Nephron progenitor cell (in vitro differentiated cells): ENCODE data around the gene CDKN2B-AS1.

Experiments used
- DNase-seq: peaks from one replicate; pipeline ENCODE4 v3.0.0; 2021
- H3K27ac Mint-ChIP-seq: 2 replicates; pipeline ENCODE4 v1.8.0; 2021; ENCODE audit warnings: mild to moderate bottlenecking, moderate library complexity, mixed read lengths
- H3K27me3 Mint-ChIP-seq: 2 replicates; pipeline ENCODE4 v1.8.0; 2021; ENCODE audit warnings: mild to moderate bottlenecking, low read depth, mixed read lengths; ENCODE audit not compliant: poor library complexity
- H3K36me3 Mint-ChIP-seq: 2 replicates; pipeline ENCODE4 v1.8.0; 2021; ENCODE audit warnings: low read depth, mixed read lengths
- H3K4me1 Mint-ChIP-seq: 2 replicates; pipeline ENCODE4 v1.8.0; 2021; ENCODE audit warnings: mixed read lengths
- H3K4me3 Mint-ChIP-seq: 2 replicates; pipeline ENCODE4 v1.8.0; 2021; ENCODE audit warnings: mild to moderate bottlenecking, moderate library complexity, mixed read lengths
- H3K9me3 Mint-ChIP-seq: 2 replicates; pipeline ENCODE4 v1.8.0; 2021; ENCODE audit warnings: mild to moderate bottlenecking, moderate library complexity, mixed read lengths
- CTCF ChIP-seq: fragments of 200-600 bp; sonication (generic); IDR thresholded peaks from 2 replicates; pipeline ENCODE4 v1.5.0; 2021; ENCODE audit warnings: antibody characterized with exemption

CDKN2B-AS1 gene

DNA sequence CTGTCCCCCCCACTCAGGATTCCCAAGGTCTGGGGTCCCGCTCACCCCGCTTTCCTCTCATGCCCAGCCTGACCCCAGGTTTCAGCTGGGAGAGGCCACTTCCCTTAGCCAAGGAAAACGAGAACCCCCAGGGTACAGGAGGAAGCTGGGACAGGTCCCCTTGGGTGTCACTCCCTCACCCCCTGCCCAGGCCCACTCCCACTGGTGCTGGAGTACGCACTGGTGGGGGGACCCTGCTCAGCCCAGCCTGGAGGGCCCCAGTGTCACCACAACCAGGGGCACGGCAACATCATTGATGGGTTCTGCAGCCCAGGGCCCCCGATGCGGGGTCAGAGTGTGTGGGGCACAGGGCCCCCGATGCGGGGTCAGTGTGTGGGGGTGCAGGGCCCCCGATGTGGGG is 159.5 kb downstream of the CDKN2B-AS1 start:
- DNase-seq = no peak
- H3K27me3 Mint-ChIP-seq = no peaks in the 10 kb centered on the region
- H3K4me1 Mint-ChIP-seq = peaks cover 6% of the 10 kb centered on the region
- no peaks in the 10 kb centered on the region for H3K36me3 Mint-ChIP-seq
- no peak overlapping the region for H3K4me3 Mint-ChIP-seq
- TF ChIP-seq CTCF = no peak
- no peaks in the 10 kb centered on the region for H3K9me3 Mint-ChIP-seq
- H3K27ac Mint-ChIP-seq = no peak overlapping the region

GRCh38 chr9:22156586-22156985 is 162.0 kb downstream of the CDKN2B-AS1 start:
- no peaks in the 10 kb centered on the region for H3K9me3 Mint-ChIP-seq
- TF ChIP-seq CTCF = no peak
- peaks cover 7% of the 10 kb centered on the region for H3K4me1 Mint-ChIP-seq
- DNase-seq = no peak
- no peak overlapping the region for H3K4me3 Mint-ChIP-seq
- H3K27ac Mint-ChIP-seq = no peak overlapping the region
- H3K36me3 Mint-ChIP-seq = no peaks in the 10 kb centered on the region
- no peaks in the 10 kb centered on the region for H3K27me3 Mint-ChIP-seq

DNA sequence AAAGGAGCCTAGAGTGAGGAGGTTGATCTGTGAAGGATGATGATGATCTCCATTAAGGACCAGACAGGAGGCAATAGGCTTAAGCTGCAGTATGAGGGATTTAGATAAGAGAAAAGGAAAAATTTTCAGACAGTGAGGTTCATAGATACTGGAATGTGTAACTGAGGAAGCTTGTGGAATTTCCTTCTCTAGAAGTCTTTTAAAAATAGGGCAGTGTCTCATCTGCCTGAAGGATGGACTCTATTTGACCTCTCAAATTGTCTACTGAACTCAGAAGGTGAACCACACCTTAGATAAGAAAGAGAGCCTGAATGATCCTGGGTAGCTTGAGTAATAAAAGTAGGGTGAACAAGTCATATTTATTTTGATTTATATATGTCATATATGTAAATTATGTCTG is 162.7 kb downstream of the CDKN2B-AS1 start:
- Mint-ChIP-seq H3K4me1 (peaks cover 7% of the 10 kb centered on the region), H3K27me3 (no peaks in the 10 kb centered on the region), H3K36me3 (no peaks in the 10 kb centered on the region), H3K9me3 (no peaks in the 10 kb centered on the region), H3K4me3 (no peak overlapping the region), H3K27ac (no peak overlapping the region)
- DNase-seq = no peak
- no peak for TF ChIP-seq CTCF

DNA sequence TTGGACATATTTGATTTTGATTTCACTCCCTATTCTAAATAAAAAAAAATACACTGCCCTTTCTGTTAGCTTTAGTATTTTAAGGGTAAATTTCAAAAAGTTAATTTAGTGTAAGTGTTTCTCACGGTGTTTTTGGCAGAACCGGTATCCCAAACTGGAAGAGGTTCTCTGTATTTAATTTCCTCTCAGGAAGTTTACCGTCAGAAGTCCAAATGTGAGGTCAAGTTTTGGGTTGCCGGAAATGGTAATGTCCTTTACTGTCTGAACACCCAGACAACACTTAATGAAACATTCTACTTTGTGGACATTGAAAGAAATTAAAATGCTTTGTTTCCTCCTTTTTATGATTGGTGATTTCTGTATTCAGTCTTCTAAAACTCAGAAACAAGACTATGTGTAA is 163.2 kb downstream of the CDKN2B-AS1 start:
- Mint-ChIP-seq H3K4me1 (peaks cover 7% of the 10 kb centered on the region), H3K27me3 (no peaks in the 10 kb centered on the region), H3K9me3 (no peaks in the 10 kb centered on the region), H3K4me3 (no peak overlapping the region), H3K27ac (no peak overlapping the region), H3K36me3 (no peaks in the 10 kb centered on the region)
- no peak for DNase-seq
- TF ChIP-seq CTCF = no peak

DNA sequence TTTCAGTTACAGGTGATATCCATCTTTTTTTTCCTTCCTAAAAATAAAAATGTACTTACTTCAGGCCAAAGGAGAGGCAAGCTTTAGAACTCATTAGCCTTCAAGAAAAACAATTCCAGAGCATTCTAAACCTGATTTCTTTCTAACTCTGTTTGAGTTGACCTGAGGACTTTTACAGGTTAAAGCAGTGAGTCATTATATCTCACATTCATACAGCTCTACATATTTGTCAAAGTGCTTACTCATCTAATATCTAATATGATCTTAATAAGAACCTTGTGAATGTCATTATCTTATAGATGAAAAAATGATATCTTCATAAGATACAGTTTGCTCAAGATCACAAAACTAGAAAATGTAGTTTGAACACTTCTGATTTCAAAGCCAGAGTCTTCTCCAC is 163.7 kb downstream of the CDKN2B-AS1 start:
- H3K36me3 Mint-ChIP-seq = no peaks in the 10 kb centered on the region
- no peak overlapping the region for H3K4me3 Mint-ChIP-seq
- no peak for TF ChIP-seq CTCF
- DNase-seq = no peak
- no peaks in the 10 kb centered on the region for H3K9me3 Mint-ChIP-seq
- H3K27ac Mint-ChIP-seq = no peak overlapping the region
- no peaks in the 10 kb centered on the region for H3K27me3 Mint-ChIP-seq
- peaks cover 7% of the 10 kb centered on the region for H3K4me1 Mint-ChIP-seq

- Mint-ChIP-seq H3K4me1 (peaks cover 7% of the 10 kb centered on the region), H3K36me3 (no peaks in the 10 kb centered on the region), H3K4me3 (no peak overlapping the region), H3K27me3 (no peaks in the 10 kb centered on the region), H3K9me3 (no peaks in the 10 kb centered on the region), H3K27ac (no peak overlapping the region)
- DNase-seq = no peak
- TF ChIP-seq CTCF = no peak
These were observed 164.3 kb downstream of the CDKN2B-AS1 start for GRCh38 chr9:22158927-22159346.
